Inflammatory macrophage (primary cell): Measurements from ENCODE around the gene CHST8.
"Not testable (repeated sequence)": the region's sequence is repeated elsewhere in the genome, so short reads cannot be mapped to it uniquely, and the experiment has no call there.

ENCODE experiments used
- DNase-seq, 2 donors: peaks; one replicate each; pipeline ENCODE4 v3.0.0-alpha.2; 2020 to 2022

The CHST8 gene

DNA sequence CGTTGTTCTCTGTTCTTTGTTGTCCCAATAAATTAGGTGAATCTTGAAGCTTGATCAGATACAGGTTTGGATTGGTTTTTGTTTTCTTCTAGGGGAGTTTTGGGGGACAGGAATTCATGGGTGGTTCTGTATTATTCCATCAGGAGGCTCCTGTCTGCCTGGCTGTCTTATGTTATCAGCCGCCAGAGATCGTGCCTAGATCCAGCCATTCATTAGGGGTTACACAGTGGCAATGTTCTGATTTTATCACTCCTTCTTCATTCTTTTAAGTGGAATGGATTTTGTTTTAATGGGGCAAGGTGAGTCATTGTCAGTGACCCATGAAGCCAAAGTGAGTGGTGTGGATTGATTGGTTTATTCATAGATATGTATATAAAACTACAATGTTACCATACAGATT lies 71.9 kb downstream of the CHST8 start:
- DNase-seq, result no peak

DNA sequence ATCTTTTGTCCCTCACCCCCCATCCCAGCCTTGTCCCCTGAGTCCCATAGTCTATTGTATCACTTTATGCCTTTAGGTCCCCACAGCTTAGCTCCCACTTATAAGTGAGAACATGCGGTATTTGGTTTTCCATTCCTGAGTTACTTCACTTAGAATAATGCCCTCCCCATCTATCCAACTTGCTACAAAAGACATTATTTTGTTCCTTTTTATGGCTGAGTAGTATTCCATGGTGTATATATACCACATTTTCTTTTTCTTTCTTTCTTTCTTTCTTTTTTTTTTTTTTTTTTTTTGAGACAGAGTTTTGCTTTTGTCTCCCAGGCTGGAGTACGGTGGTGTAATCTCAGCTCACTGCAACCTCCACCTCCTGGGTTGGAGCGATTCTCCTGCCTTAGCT lies 73.8 kb downstream of the CHST8 start:
- DNase-seq, result not testable (repeated sequence)

DNA sequence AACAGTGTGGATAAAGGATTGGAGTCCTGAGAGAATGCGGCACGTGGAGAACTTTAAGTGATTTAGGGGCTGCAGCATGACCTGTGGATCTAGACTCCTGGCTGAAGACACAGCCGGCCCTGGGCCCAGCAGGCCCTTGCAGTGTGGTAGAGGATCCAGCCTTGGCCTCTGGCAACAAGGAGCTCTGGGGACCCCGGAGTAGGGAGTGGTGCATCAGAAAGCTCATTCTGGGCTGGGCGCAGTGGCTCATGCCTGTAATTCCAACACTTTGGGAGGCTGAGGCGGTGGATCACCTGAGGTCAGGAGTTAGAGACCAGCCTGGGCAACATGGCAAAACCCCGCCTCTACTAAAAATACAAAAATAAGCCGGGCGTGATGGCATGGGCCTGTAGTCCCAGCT lies 76.0 kb downstream of the CHST8 start:
- DNase-seq, result no peak

DNA sequence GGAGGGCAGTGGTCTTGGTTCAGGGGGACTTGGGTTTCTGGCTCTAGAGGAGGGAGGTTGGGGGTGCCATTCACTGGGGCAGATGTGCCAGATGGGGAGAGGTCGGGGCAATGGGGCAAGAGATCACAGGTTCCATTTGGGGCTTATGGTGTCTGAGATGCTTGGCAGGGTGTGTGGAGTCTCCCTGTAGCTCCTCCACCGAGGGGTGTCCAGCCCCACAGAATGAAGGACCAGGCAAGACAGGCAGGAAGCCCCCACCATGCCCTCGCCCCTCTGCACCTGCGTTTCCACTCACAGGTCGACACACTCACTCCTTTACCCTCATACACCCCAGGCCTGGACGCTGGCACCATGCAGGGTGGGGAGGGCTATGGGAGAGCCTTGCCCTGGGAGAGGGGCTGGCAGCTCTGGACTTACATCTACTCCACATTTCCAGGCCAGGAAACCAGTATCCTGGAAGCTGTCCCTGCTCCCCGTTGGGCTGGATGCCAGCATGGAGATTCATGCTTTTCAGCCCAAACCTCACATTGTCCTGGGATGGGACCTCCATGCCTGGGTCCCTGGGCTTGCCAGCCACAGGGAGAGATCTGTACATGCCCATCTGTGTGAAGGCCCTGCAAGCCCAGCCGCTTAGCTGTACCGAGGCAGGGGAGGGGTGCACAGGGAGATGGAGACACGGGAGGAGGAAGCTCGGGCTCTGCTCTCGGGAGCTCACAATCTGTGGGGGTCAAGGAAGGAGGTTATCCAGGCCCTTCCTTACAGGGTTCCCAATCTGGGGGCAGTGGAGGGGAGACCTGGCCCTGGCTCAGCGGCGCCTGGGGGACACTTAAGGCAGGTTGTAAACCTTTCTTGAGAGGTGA lies 77.1 kb downstream of the CHST8 start:
- DNase-seq, result no peak

DNA sequence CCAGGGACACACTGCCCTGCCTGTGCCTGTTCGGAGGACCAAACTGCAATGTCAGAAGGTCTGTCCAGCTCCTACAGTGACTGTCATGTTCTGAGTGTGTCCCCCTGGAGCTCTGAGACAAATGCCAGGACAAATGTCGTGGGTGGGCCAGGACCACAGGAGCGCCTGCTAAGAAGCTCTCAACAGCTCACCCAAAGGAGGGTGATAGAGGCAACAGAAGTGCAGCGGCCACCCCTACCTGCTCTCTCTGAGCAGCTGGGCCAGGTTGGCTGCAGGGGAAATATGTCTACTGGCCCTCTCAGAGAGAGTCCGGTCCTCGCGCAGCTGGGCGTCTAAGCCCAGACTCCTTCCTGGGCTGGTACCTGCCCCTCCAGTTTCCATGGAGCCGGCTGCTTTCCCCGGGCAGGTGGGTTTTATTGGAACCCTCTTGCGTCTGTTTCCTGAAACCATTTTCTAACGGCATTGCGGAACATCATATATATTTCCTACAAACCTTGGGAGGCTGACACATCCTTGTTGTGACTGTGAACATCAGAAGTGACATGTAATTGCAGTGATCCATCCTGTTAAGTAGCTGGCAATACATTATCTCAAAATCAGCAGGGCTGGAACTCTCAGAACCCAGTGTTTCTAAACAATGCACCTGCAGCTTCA lies 78.1 kb downstream of the CHST8 start:
- DNase-seq, result no peak

DNA sequence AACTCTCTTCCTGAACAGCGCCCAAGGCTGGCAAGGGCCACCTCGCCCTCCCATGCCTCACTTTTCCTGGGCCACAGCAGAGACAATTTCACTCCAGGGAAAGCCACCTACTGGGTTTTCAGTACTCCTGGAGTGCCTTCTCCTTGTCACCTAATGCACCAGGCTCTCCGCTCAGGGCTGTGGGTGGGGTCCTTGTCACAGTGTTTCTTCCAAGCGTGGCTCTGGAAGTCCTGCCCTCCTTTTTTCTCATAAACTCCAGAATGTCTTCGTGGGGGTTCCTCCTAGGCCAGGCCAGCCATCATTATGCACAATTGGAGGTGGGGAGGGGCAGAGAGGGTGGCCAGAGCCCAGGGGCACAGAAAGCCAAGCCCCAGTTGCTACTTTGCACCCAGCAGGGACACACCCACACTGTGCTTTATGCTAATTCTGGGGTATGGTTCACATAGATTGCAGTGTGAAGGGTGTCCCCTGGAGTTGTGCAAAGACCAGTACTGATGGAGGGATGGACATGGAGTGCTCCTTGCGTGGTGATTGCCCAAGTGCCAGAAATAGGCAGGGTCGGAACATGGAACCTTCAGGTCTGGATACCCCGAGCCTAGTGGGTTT lies 78.8 kb downstream of the CHST8 start:
- DNase-seq, result no peak

DNA sequence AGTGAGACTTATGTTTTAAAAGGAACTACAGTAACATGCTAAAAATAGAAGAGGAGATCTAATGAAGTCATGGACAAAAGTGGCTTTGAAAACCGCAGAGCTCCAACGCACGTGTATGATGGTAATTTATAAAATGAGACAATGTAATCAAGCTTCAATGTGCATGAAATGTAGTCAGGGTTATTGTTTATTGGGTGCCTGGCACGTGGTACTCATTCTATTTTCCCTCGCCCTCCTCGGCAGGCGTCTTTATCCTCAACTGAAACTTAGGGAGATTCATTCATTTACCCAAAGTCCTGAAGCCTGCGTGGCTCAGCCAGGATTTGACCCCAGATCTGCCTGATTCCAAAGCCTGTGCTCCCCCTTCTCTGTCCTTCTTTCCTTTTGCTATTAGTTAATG lies 79.8 kb downstream of the CHST8 start:
- no peak for DNase-seq

DNA sequence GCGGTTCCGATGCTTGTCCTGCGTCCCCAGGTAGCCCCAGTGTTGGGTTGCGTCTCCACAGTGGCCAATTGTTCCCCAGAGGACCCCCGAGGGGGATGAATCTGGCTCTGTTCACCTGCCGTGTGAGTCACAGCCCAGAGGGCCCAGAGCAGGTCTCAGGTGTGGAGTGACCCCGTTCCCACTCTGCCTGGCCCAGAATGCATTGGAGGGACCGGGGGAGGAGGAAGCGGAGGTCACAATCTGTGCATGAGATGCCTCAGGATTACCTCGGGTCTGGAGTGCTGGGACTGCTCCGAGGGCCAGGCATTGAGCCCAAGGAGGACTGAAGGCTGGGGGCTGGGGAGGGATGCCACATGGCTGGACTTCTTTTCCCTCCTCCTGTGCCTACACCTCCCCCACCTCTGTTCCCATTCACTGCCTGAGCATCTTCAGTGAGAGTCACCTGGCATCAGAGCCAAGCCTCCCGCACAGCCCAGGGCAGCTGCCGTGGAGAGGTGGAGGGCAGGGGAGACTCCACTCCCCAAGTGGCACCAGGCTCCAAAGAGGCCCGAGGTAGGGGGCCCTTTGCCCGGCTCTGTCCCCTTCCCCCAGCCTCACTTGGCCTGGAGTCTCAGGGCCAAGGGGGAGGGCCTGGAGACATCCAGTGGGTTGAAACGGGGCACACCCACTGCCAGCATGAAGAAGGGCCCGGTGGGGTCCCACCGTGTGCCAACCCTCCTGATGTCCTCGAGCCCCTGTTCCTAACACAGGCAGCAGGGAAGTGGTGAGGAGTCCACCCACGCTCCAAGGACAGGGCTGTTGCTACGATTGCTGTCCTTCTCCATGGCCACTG lies 81.1 kb downstream of the CHST8 start:
- no peak for DNase-seq

DNA sequence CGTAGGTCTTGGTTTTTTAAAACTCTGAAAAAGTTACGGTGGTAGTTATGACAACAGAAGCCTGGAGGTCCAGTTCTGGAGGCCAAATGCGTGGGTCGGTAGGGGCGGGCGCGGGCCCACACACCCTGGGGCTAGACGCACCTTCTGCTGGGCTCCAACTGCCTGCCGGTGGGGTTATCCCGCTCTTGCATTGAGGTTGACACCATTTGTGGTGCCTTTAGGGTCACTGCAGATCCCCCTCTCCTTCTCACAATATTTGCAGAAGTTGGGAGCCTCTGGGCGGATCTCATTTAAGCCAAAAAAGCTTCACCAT lies 81.6 kb downstream of the CHST8 start:
- no peak for DNase-seq

DNA sequence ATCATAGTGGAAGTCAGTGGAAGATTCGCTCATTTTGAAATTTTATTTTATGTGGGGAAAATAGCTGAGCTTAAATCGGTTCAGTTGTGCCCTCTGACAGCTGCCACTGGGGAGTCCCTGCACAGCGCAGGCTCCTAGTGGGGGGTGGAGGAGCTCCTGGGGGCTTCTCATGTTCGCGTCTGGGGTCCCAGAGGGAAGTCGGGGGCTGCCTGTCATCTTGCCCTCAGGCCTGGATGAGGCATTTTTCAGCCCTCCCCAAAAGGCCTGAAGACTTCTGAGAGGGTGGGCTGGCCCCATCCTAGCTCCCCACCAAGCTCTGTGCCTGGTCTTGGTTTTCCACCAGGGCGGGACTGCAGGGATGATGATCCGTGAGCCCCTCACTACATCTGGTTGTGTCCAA lies 82.1 kb downstream of the CHST8 start:
- DNase-seq, result no peak

DNA sequence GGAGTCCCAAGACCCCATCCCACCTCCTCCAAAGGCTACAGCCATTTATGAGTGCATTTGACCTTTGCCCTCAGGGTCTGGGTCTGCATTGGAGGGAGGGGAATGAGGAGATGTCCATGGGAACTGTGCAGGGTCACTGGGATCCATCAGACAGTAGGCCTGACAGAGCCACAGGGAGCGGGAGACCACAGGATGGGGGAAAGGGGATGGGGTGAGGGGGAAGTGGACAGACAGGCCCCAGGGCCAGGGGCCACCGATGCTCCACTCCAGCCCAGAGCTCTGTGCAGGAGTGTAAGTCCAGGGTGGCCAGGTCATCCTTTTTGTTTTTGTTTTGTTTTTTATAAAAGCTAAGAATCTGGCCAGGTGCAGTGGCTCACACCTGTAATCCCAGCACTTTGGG lies 82.5 kb downstream of the CHST8 start:
- DNase-seq, result no peak

DNA sequence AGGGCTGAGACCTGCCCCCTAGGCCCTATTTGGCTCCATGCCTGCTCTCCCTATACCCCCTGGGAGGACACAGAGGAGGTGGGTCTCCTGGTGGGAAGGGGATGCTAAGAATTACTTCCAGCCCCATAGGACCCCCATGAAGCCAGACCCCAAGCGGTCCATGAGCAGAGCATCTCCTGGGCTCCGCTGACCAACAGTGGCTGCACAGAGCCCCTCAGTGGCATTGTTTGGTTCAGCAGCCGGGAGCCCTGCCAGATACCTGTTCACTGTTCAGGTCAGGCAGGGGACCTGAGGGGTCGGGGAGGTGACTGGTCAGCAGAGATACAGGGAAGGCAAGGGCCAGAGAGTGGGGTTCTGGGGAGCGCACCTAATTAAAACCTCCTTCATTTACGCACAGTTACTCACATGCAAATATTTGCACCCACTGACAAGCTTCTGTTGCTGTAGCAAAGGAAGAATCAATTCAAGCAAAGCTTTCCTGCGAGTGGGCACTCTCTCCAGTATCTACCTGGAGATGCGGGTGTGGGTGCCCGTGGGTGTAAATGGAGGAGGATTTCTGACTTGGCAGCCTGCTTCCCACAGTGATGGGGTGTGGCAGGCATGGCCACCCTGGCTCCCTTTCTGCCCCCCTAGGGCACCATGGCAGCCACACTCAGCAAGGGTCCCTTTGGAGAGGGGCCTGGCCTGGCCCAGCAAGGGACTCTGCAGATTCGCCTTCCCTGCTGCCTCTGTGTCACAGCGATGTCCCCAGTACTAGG lies 83.5 kb downstream of the CHST8 start:
- no peak for DNase-seq

DNA sequence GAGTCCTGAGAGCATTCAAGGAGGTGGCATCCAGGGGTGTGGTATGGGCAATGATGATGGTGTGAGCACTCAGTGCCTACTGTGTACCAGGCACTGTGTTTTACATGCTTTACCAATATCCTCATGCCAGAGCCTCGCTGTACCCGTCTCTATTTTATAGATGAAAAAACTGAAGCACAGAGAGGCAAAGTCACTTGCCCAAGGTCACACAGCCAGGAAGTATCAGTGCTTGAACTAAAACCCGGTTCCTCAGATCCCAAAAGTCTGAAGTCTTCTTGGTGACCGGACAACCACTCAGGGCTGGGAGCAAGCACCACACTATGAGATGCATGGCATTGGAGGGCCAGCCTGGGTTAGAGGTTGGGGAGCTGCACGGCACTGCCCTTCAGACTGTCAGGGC lies 84.1 kb downstream of the CHST8 start:
- DNase-seq, result no peak

DNA sequence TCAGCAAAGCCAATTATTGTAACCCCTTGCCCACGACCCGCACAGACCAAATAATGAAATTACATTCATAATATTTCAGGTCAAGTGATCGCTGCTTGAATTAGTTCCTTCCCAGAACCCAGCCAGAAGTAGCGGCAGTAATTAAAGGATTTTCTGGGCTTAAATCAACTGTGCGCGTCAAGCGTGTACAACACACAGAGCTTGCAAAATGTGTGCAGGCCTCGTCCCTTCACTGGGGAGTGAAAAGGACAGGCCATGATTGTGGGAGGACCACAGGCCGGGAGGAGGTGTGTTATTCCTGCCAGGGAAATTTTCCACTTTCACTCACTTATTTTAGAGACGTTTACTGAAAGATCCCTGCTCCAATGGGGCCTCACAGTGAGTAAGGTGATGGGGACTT lies 84.9 kb downstream of the CHST8 start:
- no peak for DNase-seq

DNA sequence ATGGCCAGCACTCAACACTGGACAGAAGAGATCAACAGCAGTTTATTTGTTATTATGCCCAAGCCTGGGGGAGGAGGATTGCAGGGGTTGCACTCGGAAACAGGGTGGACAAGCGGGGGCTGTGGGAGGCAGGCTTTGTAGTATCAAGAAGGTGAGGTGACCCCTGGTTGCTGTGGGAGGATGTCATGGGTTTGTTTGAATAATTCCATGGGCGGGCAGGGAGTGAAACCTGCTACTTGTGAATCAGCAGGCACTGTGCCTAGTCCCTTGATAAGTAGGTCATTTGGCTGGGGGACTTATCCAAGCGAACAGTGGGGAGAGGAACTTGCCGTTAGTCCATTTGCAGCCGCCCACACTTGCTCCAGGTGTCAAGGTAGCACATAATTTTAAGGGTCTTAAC lies 90.5 kb downstream of the CHST8 start:
- no peak for DNase-seq

DNA sequence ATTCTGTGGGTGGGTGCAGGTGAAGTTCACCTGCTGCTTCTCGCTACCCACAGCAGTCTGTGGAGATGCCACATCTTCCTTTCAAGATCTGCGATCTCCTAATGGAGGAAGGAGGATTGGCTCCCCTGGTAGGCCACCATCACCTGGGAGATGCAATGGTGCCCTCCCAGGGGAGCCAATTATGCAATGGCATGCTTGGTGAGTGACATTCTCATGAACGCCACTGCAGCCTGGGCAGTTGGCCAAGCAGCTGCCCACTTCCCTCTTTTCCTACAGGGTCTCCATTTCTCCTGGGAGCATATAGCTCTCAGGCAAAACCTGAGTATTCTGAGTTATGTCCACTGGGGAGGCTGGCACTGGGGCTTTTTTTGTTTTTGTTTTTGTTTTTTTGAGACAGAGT lies 91.4 kb downstream of the CHST8 start:
- no peak for DNase-seq

DNA sequence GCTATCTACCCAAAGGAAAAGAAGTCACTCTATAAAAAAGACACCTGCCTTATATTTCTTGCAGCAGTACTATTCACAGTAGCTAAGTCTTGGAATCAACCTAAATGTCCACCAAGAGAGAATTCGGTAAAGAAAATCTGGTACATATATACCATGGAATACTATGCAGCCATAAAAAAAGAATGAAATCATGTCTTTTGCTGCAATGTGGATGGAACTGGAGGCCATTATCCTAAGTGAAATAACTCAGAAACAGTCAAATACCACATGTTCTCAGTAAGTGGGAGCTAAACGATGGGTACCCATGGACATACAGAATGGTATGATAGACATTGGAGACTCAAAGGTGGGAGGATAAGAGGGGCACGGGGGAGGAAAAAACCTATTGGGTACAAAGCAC lies 92.4 kb downstream of the CHST8 start:
- no peak for DNase-seq

DNA sequence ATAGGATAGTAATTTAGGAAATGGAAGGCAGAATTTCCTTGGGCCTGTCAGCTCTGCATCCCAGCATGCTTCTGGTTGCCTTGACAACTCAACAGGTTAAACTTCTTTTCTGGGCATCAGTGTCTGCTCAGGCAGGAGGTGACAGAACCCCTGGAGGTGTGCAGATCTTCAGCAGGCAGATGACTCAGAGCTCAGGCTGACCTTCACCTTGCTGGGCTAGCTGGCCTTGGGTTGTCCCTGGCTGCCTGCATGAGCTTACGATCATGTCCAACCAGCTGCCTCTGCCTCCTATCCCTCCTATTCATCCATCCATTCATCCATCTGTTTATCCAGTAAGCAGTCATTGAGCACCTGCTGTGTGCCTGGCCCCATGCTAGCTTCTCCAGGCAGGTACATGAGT lies 93.7 kb downstream of the CHST8 start:
- DNase-seq, result no peak

DNA sequence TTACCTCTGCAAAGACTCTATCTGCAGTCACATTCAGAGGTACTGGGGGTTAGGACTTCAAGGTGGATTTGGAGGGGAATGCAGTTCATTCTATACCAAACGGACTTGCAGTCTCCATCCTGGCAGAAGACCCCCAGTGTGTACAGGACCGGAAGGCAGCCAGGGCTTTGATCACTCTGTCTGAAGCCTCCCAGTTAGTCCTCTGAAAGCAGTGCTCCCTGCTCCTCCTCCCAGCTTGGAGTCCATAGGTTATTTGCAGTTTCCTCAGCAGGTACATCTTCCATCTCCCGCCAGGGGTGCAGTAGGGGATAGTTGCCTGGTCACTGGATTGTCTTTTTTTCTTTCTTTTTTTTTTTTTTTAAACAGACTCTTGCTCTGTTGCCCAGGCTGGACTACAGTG lies 96.1 kb downstream of the CHST8 start:
- DNase-seq, result no peak

DNA sequence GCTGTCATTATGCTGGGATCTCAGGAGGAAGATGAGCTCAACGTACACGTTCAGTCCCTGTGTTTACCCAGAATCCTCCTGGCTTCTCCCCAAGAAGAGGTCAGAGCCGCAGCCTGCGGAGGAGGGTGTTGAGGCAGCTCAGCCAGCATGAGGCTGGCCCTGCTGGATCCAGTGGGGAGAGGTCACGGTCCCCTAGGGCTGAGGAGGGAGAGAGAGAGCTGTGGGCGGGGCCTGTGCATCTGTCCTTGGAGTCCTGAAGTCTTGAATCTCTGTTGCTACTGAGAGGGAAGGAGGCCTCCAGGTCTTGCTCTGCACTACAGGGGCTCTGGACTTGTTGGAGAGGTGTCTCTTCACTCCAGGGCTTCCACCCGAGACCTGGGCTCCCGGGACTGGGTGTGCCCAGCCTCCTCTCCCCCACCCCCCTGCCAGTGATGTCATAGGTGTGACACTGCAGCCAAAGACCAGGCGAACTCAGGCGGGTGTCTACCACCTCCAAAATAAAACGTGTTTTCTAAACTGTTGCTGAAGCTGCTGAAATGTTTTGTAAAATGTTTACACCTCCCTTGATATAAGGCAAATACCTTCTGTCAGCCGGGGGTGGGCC lies 97.0 kb downstream of the CHST8 start:
- DNase-seq, result no peak

DNA sequence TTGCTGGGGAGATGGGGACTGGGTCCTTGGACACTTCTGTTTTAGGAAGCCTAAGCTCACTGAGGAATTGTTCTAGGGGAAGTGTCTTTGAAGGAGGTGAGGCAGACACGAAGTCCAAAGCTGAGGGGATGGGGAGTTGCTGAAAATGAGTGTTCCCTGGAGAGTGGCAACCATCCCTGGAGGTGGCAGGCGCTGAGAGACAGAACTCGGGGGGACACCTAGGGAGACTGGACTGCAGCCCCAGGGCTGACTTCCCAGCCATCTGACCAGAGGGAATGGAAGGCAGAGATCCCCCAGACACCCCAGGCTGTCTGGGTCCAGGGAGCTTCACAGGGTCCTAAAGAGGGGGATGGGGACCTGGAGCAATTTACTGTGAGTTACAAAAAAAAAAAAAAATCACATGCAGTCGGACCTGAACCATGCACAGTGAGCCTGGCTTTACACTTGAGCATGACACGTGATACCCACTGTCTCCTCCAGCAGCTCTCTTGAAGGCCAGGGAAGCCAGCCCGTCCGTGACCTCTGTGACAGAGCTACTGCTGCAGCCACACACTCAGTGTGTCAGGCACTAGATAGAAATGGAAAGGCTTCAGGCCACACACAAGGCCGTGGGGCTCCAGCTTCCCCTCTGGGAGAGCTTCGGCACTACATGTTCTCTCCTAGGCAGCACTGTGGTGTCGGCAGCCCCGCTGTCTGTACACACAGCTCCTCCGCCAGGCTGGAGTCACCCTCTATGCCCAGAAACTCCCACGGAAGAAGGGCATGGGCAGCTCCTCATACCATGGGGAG lies 97.8 kb downstream of the CHST8 start:
- DNase-seq, result no peak
